GM08714 (cell line): Measurements from ENCODE around the gene GLOD4.

Experiments used
- H3K4me3 ChIP-seq: fragments of 200-500 bp; sonication (Bioruptor generic); 2 replicates; pipeline ENCODE4 v1.5.1; 2014; ENCODE audit warnings: mild to moderate bottlenecking, low read length, inconsistent platforms
- ZNF274 ChIP-seq: IDR thresholded peaks from 2 replicates; pipeline ENCODE4 v1.6.1; 2012; ENCODE audit warnings: mild to moderate bottlenecking, low read depth, low read length

The GLOD4 gene

DNA sequence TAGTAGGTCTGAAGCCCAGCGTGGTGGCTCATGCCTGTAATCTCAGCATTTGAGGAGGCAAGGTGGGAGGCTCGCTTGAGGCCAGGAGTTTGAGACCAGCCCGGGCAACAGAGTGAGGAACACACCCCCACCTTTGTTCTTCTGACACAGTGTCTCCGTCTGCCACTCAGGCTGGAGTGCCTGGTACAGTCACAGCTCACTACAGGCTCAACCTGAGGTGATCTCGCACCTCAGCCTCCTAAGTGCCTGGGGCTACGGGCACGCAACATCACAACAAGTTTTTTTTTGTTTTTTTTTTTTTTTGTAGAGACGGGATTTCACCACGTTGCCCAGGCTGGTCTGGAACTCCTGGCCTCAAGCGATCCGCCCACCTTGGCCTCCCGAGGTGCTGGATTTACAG is 56.3 kb downstream of the GLOD4 start:
- H3K4me3 ChIP-seq: no peak overlapping the region
- no peak for TF ChIP-seq ZNF274

DNA sequence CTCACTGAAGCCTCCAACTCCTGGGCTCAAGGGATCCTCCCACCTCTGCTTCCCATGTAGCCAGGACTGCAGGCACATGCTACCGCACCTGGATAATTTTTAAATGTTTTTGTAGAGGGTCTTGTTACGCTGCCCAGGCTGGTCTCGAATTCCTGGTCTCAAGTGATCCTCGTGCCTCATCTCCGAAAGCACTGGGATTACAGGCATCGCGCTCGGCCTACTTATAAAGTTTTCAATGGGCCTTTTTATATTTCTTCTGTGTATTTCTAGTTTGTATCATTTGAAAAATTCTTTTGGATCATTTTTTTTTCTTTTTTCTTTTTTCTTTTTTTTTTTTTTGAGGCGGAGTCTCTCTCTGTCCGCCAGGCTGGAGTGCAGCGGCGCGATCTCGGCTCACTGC is 57.0 kb downstream of the GLOD4 start:
- no peak for TF ChIP-seq ZNF274
- H3K4me3 ChIP-seq: no peak overlapping the region

DNA sequence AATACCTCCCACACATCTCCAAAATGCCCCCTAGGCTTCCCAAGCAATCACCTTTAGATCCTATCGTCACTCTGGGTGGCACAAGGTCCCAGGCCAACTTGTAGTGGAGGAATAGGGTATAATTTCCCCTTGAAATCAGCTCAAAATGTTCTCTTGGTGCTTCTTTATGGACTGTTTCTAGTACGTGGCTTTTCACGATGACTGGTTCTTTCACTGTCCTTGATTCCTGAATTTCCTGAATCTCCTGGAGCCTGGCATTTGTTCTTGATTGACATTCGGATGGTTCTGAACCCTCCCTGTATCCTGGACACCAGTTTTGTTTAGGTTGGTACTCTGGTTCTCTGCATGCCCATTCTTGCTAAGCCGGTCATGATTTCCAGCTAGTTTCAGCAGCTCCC is 60.5 kb downstream of the GLOD4 start:
- H3K4me3 ChIP-seq: no peak overlapping the region
- no peak for TF ChIP-seq ZNF274

DNA sequence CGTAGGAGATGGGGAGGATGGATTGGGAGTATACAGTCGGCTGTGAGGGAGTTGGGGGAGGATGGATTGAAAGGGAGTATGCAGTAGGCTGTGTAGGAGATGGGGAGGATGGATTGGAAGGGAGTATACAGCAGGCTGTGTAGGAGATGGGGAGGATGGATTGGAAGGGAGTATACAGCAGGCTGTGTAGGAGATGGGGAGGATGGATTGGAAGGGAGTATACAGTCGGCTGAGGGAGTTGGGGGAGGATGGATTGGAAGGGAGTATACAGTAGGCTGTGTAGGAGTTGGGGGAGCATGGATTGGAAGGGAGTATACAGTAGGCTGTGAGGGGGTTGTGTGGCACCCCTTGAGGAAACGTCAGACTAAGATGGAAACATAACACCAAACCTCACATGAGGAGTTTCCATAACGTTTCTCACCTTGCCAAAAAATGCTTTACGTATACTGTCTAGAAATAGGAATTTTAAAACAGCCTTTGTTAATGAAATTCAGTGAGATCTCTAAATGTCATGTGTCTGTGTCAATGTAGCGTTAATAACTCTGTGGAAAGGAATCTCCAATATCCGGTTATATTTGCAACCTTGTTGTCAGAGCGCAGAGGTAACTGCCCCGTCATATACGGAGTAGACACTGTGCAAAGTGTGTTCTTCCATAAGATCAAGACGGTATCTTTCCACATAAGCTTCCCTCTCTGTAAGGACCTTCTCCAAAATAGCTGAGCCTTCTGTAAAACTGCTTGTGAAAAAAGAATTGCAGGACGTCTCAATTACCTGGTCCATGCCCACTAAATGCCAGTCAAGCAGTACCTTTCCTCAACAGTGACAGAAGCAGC is 61.2 kb downstream of the GLOD4 start:
- no peak overlapping the region for H3K4me3 ChIP-seq
- TF ChIP-seq ZNF274: no peak

DNA sequence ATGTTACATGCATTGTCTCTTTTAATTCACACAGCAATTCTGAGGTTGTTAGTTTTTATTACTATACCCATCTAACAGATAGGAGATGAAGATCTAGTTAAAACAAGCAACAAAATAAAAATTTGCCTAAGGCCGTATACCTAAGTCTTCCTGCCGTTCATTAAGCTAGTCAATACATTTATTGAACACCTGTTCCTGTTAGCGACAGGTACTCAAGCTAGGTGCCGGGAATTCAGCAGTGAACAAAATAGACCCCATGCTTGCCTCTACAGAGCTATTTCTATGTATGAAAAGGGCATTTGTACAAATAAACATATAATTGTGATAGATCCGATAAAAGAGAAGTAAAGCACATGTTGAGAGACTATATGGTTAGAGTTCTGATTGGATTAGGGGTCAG is 64.0 kb downstream of the GLOD4 start:
- no peak for TF ChIP-seq ZNF274
- H3K4me3 ChIP-seq: no peak overlapping the region
